ENCODE data around the gene GAS2.
"Not testable (repeated sequence)": the region's sequence is repeated elsewhere in the genome, so short reads cannot be mapped to it uniquely, and the experiment has no call there.

GAS2 gene

DNA sequence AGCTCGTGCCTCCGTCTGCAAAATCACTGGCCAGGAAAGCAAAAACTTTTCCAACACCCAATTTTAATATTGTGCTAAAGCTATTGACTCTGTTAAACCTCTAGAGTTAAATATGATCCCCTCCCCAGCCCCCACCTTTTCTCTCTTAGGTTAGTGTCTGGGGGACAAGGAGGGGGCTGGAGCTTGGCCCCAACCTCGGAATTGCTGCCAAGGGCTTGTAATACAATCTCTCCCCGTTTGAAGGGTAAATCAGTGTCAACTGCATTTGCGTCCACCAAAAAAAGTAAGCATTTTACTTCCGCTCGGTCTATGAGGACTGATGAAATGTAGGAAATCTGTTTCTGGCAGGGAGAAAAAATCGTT is at the start of gene GAS2:
GAS2 (plus strand) TSS at position 287 of the 363 bp plus-strand sequence. CDS start 8,259 bp downstream, outside the sequence.
- no peak for DNase-seq

DNA sequence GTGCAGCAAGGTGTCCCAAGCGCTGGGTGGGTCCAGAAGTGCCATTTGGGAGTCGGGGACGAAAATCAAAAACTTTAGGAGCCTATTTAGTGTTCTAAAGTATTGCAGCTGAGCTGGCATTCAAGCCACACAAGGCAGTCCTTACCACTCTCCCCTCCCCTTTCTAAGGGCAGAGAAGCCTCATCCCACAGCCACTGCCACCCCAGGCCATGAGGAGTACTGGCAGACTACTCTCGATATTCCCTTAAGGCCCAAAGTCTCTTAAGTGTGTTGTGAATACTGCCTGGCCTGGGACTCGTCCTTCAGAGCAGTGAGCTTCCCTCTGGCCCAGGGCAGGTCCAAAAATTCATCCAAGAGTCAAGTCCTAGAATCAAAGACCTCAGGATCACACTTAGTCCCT is 48.5 kb upstream of the GAS2 start:
- DNase-seq: no peak

DNA sequence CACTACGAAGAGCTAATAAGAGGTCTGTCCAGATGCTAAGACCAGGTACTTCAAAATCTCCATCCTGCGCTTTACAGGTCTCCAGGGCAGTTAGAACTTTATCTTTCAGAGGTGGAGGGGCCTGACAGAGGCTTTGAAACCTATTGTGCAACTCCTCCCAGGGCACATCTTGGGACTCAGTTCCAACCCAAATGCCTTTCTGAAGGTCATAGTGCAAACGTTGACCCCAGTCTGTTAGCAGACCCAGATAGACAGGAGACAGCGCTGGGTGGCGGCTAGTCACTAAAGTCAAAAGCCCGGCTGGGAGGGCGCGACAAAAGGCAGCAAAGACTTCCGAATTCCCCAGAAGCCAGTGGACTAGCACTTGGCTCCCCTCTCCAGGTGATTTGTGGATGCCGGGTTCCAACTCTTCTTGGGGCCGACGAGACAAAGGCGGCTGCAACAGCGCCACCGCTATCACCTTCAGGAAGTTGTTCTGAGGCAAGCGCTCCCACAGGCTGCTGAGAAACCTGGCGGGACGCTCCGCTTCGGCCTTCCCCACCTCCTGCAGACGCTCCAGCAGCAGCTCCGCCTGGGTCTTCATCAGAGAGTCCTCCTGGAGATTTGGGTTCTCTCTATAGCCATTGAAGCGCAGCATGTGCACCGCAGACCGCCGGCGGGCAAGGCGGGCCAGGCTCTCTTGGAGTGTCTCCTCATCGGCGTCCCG is 41.5 kb upstream of the GAS2 start:
- DNase-seq: peak; percentile 72

DNA sequence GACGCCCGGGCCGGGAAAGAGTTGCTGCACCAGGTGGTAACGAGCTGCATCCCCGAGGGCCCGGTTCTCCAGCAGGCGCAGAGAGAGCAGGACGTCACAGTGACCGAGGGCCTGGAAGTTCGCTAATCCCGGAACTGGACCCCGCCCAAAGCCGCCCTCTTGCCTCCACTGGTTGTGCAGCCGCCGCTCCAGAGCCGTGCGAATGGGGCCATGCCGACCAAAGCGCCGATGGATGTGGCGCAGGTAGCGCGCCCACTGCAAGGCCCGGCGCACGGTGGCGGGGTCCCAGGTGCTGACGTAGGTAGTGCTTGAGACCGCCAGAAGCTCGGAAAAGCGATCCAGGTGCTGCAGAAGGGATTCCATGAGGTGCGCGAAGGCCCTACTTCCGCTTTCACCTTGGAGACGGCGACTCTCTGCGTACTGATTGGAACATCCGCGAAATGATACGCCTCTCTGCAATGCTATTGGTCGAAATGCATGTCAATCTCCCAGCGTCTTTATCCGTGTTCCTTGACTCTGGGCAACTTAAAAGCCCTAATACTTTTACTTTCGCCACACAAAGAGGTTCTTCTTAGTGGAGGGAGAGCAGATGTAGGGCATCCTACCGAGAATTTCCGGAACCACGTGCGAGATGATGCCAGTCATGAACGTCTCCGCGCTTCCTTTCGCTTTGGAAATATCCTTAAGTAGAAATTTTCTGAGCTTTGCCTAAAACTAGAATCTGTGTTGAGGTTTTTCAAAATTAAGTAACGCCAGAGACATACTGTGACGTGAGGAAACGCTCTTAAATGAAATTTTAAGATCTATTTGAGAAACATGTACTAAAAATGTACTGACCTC is 40.7 kb upstream of the GAS2 start, which contains the start of gene FANCF:
FANCF (minus strand) TSS at position 376 of the 840 bp plus-strand sequence; CDS start at position 363, 13 bp downstream.
- peak; percentile 95 for DNase-seq

DNA sequence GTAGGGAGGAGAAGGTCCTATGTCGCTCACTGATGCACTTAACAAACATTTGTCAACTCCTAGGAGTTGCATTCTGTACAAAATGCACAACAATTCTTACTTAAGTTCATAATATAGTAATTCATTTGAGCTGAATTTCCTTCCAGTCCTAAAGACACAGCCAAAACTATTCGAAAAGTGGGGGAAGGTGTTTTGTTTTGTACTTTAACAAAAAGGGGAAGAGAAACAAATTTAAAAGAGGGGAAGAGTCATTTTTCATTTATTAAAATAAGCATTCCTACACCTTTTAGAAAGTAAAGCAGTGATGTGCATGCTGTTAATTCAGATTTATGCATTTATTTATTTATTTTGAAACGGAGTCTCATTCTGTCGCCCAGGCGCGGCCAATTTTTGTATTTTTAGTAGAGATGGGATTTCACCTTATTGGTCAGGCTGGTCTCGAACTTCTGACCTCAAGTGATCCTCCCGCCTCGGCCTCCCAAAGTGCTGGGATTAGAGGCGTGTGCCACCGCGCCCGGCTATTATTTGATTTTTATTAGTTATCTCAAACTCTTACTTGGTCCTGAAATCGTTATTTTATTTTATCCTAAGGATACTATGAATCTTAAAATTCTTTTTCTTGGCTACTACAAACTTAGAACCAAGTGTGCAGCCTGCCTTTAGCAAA is 39.7 kb upstream of the GAS2 start:
- DNase-seq: no peak

DNA sequence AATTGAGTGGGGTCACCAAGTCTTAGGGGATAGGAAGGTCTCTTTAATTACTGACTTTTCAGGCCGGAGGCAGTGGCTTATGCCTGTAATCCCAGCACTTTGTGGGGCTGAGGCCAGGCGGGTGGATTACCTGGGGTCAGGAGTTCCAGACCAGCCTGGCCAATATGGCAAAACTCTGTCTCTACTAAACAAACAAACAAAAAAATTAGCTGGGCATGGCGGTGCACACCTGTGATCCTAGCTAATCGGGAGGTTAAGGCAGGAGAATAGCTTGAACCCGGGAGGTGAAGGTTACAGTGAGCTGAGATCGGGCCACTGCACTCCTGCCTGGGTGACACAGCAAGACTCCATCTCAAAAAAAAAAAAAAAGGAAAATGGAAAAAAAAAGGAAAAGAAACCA is 39.0 kb upstream of the GAS2 start:
- DNase-seq: no peak

DNA sequence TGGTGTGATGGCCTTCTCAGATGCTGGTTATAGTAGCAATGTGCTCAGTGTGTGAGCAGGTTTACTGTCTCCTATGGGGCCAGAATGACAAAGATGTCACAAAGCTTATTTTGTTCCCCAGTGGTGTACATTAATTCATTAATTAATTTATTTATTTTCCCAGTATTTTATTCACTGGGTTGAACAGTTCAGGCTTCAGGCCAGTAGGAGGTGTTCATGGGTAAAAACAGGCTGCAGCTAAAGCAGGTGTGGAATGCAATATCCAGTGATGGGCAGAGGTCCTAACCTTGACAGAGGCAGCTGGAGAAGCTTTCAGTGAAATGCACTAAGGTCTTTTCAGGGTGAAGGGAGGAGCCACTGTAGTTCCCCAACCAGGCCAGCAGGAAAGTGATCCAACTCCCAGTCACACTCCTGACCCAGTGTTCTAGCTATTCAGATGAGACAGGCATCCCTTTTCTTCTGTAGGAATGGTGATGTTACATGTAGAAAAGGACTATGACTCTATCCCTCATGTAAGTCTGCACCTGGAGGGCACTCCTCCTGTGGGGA is 33.0 kb upstream of the GAS2 start:
- no peak for DNase-seq

DNA sequence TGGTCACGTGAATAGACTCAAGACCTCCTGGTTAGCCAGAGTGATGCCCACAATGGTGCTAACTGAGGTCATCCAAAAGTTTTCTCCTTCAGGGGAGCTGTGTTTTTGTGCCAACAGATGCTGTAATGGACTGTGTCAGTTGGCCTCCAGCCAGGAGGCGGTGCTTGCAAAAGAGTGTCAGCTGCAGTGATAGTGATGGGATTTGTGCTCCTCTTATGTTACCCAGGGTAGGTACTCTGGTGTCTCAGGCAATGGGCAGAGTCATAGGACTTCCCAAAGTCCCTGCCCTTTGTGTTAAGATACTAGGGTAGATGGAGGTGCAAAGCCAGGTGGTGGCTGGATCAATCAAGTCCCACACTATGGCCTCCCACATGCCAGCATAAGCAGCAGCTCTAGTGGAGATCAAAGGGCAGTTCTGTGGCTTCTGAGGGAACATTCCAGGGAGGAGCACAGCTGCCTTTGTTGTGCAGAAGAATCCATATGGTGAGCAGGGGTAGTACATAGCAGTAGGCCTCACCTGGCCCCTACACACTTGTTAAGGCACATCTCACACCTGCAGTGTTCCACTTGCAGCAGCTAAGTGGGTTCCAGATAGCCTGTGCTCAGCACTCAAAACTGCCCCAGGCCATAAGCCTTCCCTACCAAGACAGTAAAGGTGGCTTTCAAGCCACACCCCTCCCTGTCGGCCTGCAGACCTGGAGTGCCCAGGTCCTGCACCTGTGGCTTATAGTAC is 31.3 kb upstream of the GAS2 start:
- DNase-seq: no peak

DNA sequence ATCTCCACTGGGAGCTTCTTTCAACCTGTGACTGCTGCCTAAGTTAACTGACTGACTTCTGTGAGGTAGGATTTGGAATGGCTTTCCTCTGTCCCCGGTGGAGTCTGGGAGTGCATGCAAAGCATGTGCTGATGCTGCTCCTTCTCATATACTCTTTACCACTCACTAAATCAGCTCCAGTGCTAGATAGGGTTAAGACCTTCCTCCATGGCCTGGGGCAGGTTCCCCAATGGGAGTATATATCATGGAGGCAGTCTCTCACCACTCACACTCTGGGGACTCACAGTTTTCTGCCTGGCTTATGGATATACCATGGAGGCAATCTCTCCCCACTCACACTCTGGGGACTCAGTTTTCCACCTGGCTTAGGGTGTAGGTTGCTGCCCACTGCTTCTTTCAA is 30.7 kb upstream of the GAS2 start:
- no peak for DNase-seq

DNA sequence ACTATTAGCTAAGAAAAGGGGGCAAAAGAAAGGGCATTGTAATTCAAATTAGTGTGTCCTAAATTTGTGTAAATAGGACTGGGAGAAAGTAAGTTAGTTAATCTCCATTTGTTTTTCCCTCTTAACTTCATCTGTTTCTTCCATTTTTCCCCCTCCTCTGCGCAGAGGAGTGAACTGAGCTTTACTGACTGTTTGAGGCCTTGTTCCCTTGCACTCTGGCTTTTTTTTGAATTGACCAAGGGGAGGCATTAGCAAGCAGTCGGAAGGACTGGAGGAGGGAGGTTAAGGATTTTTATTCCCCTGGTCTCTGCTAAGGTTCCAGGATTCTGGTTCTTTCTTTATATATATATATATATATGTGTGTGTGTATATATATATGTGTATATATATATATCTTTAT is 25.5 kb upstream of the GAS2 start:
- DNase-seq: no peak

DNA sequence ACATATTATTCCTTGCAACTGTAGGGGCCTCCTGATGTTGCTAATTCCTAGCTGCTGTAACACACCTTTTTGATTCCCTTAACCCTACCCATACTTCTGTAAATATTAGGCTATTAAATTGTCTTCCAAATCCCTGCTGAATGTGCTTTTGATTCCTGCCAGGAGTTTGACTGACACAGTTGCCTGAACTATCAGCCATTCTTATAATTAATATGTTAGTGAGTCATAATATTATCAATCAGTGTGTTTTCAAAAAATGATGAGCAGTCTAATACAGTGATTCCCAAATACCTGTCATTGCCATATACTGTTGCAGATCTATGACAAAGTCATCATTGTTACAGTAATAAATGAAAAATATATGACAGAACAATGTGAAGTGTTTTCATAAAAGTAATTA is 24.9 kb upstream of the GAS2 start:
- no peak for DNase-seq

DNA sequence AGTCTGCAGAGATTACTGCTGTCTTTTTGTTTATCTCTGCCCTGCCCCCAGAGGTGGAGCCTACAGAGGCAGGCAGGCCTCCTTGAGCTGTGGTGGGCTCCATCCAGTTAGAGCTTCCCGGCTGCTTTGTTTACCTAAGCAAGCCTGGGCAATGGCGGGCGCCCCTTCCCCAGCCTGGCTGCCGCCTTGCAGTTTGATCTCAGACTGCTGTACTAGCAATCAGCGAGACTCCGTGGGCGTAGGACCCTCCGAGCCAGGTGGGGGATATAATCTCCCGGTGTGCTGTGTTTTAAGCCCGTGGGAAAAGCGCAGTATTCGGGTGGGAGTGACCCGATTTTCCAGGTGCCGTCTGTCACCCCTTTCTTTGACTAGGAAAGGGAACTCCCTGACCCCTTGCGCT is 14.1 kb upstream of the GAS2 start:
- not testable (repeated sequence) for DNase-seq

DNA sequence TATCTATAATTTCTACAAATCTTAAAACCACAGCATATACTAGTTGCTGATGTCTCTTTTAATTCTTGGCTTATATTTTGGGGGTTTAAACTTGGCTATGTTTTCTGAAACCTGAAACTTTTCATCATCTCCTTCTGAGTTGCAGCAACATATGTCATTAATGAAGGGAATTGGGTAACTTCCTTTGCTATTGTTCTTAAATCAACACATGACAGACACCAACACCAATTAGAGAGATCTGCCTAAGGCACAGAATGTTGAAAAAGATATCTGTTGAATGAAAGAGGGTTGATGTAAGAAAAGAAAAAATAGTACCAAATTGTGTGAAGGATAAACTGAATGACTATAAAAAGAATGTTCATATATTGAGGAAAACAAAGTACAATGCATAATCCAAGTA is 10.3 kb upstream of the GAS2 start:
- DNase-seq: no peak

DNA sequence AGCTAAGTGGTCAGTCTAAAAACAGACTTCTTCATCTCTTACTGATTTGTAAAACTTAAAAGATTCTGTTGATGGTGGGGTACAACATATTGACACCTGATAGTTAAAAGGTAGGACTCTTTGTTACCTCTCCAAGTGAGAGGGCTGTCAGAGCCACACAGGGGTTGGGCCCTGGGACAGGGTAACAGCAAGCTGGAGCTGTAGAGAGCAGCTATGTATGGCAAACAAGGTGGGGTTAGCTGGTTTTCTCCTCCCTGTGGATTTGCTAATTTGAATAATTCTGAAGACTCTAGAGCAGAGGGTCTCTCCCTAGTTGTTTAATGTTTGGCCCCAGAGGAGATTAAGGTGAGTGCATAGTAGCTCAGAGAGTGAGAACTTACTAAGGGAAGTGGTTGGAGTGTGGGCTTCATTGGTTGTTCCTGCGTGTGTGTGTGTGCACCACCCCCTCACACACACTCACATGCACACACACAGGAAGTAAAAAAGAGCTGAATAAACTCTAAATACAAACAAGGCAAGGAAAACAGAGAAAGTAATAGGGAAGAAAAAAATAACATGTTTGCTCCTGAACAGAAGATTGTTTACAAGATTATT is 9.2 kb upstream of the GAS2 start:
- DNase-seq: peak; percentile 12

DNA sequence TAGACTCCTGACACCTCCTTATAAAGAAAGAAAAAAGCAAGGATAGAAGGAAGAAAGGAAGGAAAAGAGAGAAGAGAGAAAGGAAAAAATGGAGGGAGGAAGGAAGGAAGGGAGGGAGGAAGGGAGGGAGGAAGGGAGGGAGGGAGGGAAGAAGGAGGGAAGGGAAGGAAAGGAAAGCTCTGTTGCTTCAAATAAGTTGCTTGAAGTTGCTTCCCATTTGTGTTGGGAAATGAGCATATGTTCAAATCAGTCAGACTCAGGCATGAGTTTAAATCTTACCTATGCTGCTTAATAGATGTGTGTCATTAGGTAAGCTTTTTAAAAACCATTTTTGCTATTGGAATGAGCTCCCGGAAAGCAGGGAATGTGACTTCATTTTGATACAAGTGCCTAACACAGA is 6.6 kb upstream of the GAS2 start:
- DNase-seq: no peak

DNA sequence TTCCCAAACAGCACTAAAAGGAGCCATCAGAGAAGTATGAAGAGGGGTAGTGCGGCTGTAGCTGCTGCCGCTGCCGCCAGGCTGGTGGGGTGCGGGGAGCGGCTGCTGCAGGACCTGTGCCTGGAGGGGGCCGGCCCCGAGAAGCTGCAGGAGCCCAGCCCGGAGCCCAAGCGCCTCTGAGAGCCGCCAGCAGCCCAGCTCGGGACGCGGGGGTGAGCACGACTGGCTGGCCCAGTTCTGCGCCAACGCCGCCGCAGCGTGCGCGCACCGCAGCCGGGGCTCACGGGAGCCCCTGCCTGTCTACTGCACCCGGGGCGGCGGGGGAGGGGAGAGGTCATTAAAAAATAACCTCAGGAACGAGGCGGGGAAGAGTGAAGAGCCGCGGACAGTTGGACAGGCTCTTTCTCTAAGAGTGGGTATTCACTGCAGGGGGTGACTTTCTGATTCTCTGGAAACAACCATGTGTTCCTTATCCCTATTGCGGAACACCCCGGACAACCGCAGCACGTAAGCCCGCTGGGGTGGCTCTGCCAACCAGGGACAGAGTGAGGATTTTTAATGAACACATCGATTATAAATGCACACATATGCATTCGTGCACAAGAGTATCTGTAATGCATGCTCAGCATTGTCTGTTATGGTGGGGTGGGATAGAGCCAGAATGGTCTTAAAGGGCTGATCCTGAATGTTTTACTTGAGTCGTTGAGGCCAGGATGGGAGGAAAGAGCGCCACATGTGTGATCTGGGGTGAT is 453 bp downstream of the GAS2 start:
- peak; percentile 3 for DNase-seq

DNA sequence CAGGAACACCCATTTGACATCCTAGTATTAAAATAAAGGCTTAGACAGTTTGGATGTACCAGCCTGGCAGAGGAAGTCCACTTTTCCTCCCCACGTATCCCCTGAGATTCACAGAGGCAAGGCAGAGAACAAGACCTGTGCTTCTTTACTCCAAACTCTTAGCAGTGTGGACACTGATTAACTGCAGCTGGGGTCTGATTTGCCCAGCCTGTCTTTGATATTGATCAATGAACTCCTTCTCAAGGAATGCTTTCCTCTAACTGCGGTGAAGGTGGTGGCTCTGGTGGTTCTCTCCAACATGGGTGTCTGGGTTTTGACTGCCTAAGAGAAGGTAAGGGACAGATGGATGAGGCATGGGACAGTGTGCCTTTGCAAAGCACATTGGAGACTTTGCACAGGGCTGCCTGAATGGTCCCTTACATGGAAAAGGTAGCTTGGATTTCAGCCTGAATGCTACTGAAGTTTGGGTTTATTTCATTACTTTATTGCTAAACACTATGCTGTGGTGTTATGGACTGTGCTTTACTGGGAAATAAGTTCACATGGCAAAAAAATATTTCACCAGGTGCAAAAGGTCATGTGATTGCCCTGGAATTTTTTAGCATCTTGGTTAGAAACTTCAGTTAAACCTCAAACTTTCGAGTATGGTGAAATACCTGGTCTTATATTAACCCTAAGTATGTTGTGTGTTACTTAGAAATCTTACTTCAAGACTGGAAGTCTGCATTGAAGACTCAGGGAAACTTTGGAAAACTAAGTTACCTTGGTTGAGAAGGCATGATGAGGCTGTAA is 1.8 kb downstream of the GAS2 start:
- DNase-seq: no peak

DNA sequence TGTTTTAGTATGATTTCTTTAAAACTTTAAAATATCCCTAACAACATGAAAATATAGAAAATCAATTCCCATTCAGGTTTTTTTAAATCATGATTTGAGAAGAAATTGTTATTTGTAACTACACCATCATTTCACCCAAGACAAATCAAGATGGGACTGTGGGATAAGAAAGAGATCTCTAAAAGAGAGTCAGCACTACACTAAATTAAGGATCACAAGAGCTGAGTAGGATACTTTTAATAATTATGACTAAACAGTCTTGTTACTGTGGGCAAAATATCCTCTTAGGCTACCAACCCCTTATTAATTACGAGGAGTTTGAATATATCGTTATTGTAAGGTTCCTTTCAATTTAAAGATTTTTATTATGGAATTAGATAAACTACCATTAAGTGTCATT is 3.0 kb downstream of the GAS2 start:
- no peak for DNase-seq

DNA sequence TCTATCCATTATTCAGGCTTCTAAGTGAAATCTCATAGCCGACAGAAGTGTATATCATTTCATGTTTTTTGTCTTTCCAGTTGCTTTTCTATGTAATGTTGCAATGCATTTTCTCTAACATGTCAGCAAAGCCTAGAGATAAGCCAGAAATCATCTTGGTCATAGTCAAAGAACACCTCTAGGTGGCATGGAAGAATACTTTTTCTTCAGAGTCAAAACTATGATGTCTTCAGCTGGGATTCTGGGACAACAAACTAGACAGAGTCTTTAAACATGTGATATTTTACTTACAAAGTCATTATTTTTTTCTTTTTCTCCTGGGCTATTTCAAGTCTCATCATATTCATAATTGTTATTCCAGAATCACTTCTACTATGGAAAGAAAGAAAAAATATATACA is 4.4 kb downstream of the GAS2 start:
- no peak for DNase-seq

DNA sequence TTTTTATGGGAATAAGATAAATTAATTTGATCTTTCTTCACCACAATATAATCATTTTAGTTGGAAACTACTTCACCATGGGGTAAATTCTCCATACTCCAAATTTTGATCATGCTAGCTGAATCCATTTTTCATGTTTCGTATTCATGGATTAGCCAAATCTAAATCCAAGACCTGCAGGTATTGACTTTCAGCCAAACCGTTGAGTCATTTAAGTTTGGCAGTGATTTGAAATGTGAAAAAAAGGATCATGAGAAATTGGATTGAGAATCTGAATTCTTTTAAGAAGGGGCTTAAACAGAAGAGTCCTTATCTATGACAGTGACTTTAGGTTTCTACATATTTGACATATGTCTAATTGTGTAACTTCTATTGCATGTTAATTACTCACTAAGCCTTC is 5.3 kb downstream of the GAS2 start:
- DNase-seq: no peak
